ENCODE data around the gene MICALL1.

The MICALL1 gene

GRCh38 chr22:37906364-37907008, 389 bp downstream of the MICALL1 start:
- ATAC-seq = no peak
- no peak for TF ChIP-seq ISL1 (CRISPR knock-in tag; IDR thresholded peaks at IDR 0.05)
- TF ChIP-seq ZFP30 (CRISPR knock-in tag; IDR thresholded peaks at IDR 0.05) = no peak
- no peak for TF ChIP-seq SNAI2 (CRISPR knock-in tag; IDR thresholded peaks at IDR 0.05)
- no peak for TF ChIP-seq TOX (CRISPR knock-in tag; IDR thresholded peaks at IDR 0.05; ENCODE audit: borderline replicate concordance)
- no peak for TF ChIP-seq CREB5 (CRISPR knock-in tag; IDR thresholded peaks at IDR 0.05; ENCODE audit: low read depth)
- TF ChIP-seq RARB (CRISPR knock-in tag; IDR thresholded peaks at IDR 0.05) = no peak
- TF ChIP-seq CSRNP3 (CRISPR knock-in tag; IDR thresholded peaks at IDR 0.05) = no peak
- no peak for TF ChIP-seq PPARA (CRISPR knock-in tag; IDR thresholded peaks at IDR 0.05; ENCODE audit: borderline replicate concordance)
- TF ChIP-seq CSDC2 (CRISPR knock-in tag; IDR thresholded peaks at IDR 0.05) = no peak
- no peak for TF ChIP-seq TSHZ2 (CRISPR knock-in tag; IDR thresholded peaks at IDR 0.05)

- ATAC-seq = peak; percentile 6; the same call in 2 of the 3 replicates
- TF ChIP-seq ZFP3 (CRISPR knock-in tag; IDR thresholded peaks at IDR 0.05) = no peak
- no peak for TF ChIP-seq ZNF565 (CRISPR knock-in tag; conservative IDR thresholded peaks at IDR 0.05; ENCODE audit: low read depth)
- no peak for TF ChIP-seq PPARA (CRISPR knock-in tag; IDR thresholded peaks at IDR 0.05; ENCODE audit: borderline replicate concordance)
- TF ChIP-seq RARB (CRISPR knock-in tag; IDR thresholded peaks at IDR 0.05) = no peak
- TF ChIP-seq CSRNP3 (CRISPR knock-in tag; IDR thresholded peaks at IDR 0.05) = no peak
- TF ChIP-seq TSHZ2 (CRISPR knock-in tag; IDR thresholded peaks at IDR 0.05) = no peak
- no peak for TF ChIP-seq PATZ1 (CRISPR knock-in tag; IDR thresholded peaks at IDR 0.05; ENCODE audit: borderline replicate concordance)
- no peak for TF ChIP-seq ESRRG (CRISPR knock-in tag; IDR thresholded peaks at IDR 0.05)
- TF ChIP-seq ZC3H10 (CRISPR knock-in tag; IDR thresholded peaks at IDR 0.05) = no peak
- TF ChIP-seq GLIS3 (CRISPR knock-in tag; IDR thresholded peaks at IDR 0.05) = no peak
- no peak for TF ChIP-seq CSDC2 (CRISPR knock-in tag; IDR thresholded peaks at IDR 0.05)
- no peak for TF ChIP-seq ARNTL (CRISPR knock-in tag; IDR thresholded peaks at IDR 0.05; ENCODE audit: borderline replicate concordance, low read depth)
- TF ChIP-seq BACH2 (CRISPR knock-in tag; IDR thresholded peaks at IDR 0.05; ENCODE audit: borderline replicate concordance) = no peak
- no peak for TF ChIP-seq ISL1 (CRISPR knock-in tag; IDR thresholded peaks at IDR 0.05)
Measured at GRCh38 chr22:37907036-37907954, 1.2 kb downstream of the MICALL1 start.

Data from SK-N-SH treated with all-trans-retinoic acid at 6 μM for 48 hours (cell line).